ENCODE measurements around the gene DCLK2.

- TF ChIP-seq, protein P1, sequence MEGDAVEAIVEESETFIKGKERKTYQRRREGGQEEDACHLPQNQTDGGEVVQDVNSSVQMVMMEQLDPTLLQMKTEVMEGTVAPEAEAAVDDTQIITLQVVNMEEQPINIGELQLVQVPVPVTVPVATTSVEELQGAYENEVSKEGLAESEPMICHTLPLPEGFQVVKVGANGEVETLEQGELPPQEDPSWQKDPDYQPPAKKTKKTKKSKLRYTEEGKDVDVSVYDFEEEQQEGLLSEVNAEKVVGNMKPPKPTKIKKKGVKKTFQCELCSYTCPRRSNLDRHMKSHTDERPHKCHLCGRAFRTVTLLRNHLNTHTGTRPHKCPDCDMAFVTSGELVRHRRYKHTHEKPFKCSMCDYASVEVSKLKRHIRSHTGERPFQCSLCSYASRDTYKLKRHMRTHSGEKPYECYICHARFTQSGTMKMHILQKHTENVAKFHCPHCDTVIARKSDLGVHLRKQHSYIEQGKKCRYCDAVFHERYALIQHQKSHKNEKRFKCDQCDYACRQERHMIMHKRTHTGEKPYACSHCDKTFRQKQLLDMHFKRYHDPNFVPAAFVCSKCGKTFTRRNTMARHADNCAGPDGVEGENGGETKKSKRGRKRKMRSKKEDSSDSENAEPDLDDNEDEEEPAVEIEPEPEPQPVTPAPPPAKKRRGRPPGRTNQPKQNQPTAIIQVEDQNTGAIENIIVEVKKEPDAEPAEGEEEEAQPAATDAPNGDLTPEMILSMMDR (IDR thresholded peaks at IDR 0.05; ENCODE audit: poor library complexity, severe bottlenecking): no peak
- no peak for TF ChIP-seq SMC3 (conservative IDR thresholded peaks at IDR 0.05; ENCODE audit: poor library complexity)
- no peak for TF ChIP-seq EP300 (conservative IDR thresholded peaks at IDR 0.05; ENCODE audit: poor library complexity, severe bottlenecking)
- TF ChIP-seq MXI1 (conservative IDR thresholded peaks at IDR 0.05; ENCODE audit: poor library complexity, severe bottlenecking): no peak
- no peak for TF ChIP-seq EZH2 (IDR thresholded peaks at IDR 0.05; ENCODE audit: borderline replicate concordance, insufficient read depth, low read length, poor library complexity, severe bottlenecking)
- no peak for TF ChIP-seq TAF1 (IDR thresholded peaks at IDR 0.05; ENCODE audit: low read depth)
Measured at GRCh38 chr4:150044517-150044916, 33.7 kb upstream of the DCLK2 start.
